NK-92 (cell line): Measurements from ENCODE around the gene GJB3.
"Not testable (repeated sequence)": the region's sequence is repeated elsewhere in the genome, so short reads cannot be mapped to it uniquely, and the experiment has no call there.

Experiments used
- DNase-seq: peaks from one replicate; lab custom pipeline; 2025; ENCODE audit not compliant: unreplicated experiment; lab: John Stamatoyannopoulos, UW

GJB3 gene

DNA sequence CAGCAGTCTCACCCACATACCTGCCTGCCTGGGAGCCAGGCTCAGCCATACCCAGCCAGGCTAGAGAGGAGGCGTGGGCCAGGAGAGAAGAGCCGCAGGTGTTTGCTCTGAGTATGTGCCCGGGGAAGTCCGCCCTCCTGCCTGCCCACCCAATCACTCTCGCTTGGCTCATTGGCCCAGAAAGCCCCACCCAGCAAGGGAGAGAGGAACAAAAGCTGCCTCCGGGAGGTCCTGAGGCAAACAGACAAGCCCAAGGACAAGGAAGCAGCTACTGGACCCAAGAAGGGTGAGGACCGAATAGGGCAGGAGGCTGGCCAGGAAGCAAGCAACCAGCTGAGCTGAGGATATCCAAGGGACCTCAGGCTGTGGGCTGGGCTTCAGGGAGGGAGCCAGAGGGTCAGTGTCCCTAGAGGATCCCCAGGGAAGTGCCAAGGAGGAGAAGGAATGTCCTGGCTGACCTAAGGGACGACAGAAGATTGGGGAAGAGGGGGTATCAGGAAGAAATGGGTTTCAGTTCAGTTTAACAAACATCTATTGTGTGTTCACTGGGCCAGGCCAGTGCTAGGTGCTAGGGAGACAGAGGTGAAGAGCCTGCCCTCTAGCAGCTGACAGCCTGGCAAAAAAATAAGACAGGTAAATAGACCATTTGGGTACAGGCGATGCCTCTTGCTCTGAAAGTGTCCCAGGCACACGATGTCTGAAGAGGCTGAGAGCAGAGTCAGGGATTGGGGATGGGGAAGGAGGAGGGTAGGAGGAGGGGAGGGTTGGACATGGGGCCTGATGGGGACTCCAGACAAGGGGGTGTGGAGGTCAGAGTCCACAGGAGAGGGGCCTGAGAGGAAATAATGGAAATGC lies 21.3 kb upstream of the GJB3 start, which contains the start of gene GJB4:
GJB4 (plus strand) TSS at position 238 of the 855 bp plus-strand sequence. CDS start 1,515 bp downstream, outside the sequence.
- DNase-seq = no peak

- no peak for DNase-seq
Observed at GRCh38 chr1:34761176-34761761, 19.7 kb upstream of the GJB3 start.

- no peak for DNase-seq
Observed at GRCh38 chr1:34761776-34762307, 19.2 kb upstream of the GJB3 start.

DNA sequence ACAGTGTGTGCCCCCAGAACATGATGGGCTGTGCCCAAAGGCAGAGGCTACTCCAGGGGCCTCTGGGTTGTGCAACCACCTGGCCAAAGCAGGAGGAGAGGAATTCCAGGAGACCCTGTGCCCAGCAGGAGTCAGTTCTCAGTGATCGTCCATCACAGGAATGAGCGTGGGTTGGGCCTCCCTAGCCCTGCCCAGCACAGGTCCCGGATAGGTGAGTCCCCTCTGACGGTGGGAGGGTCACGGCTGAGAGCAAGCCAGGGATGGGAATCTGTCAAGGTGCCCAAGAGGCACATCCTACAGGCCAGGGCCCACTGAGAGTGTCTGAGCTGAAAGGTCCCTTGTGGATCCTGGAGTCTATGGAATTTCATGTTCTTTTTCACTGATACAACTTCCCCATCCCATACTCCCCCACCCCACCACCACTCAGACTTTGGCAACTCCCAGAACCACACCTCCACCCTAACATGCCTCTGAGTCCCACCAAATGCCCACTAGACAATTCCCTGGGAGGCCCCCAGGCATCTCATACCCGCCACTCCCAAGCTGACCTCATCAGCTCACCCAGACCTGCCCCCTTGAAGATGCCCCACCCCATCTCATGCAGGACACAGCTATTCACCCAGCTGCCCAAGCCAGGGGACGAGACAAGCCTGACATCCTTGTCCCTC lies 18.4 kb upstream of the GJB3 start:
- DNase-seq = no peak

DNA sequence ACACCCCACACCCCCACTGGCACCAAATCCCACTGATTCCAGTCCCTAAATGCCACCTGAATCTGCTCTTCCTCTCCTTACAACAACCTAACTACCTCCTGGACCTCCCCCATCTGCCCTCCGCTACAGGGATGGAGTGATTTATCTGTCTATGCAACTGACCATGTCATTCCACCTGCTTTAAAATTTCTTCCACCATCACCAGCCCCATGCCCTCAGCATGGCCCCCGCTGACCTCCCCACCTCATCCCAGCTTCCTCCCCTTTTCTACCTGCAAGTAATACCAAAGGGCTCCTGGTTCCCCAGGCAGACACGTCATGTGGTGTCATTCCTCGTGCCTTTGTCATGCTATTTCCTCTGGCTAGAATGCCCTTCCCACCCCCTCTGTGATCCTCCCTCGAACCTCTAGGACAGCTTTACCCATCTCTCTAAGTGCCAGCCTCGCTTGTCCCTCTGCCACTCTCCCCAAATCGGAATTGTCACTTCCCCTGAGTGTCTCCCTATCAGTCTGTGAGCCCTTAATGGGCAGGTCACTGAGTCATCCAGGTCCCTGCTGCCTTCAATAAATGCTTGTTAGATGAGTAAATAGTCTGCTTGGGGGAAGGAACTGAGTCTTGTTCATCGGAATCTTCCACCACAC lies 17.8 kb upstream of the GJB3 start:
- no peak for DNase-seq

GRCh38 chr1:34768856-34769255 lies 12.2 kb upstream of the GJB3 start:
- no peak for DNase-seq

DNA sequence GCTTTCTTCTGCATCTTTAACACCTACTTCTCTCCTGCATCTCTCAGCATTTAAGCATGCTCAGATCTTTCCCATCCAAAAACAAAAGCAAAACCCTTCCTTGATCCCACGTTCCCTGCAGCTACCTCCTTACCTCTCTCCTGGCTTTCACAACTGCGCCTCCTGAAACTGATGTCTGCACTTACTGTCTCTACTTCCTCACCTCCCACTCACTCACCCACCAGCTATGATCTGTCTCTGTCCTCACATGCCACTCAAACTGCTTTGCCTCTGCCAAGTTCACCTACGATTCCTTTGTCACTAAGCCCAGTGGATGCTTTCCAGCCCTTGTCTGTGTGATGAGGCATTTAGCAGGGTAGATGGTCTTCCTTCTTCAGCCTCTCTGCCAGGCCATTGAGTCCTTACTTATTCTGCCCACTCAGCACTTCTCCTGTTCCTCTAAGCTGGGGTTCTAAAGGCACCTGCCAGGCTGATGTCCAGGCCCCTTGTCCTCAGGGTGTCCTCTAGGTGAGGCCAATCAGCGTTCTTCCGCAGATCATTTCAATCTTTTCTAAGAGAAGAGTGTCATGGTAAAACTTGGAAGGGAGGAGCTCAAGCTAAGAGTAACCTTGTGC lies 10.0 kb upstream of the GJB3 start:
- no peak for DNase-seq

DNA sequence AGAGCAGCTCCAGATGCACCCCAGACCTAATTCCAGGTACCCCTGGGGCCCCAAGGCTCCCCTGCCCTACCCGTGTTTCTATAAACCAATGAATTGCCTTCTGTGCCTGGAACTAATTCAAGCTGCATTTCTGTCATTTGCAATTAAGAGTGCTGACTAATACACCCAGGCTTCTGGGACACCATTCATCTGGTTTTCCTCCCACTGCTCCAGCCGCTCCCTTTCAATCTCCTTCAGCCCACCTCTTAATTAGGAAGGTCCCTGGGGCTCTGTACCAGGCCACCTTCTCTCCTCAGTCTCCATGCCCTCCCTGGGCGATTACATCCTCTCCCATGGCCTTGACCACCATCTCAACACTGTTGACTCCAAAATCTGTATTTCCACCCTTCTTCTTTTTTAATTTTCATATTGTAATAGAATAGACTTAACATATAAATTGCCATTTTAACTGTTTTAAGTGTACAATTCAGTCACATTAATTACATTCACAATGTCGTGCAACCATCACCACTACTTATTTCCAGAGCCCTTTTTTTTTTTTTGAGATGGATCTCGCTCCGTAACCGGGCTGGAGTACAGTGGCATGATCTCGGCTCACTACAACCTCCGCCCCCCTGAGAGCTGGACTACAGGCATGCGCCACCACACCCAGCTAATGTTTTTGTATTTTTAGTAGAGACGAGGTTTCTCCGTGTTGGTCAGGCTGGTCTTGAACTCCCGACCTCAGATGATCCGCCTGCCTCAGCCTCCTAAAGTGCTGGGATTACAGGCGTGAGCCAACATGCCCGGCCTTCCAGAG lies 9.2 kb upstream of the GJB3 start:
- no peak for DNase-seq

- not testable (repeated sequence) for DNase-seq
Observed at GRCh38 chr1:34773114-34773513, 7.9 kb upstream of the GJB3 start.

DNA sequence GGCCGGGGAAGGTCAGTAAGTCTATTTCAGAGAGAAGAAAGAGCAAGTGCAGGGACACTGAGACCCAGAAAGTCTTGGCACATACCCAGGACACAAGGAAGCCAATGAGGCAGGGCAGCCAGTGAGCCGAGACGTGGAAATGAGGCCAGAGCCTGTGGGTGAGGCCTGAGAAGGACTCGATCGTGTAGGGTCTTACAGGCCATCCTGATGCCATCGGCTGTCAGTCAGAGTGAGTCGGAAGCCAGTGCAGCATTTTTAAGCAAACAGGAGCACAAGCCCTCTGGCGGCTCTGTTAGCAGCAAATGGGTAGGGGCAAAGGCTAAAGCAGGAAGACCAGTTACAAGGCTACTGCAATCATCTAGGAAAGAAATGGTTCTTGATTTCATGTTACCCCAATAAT lies 6.1 kb upstream of the GJB3 start:
- DNase-seq = no peak

GRCh38 chr1:34776911-34777310 lies 4.1 kb upstream of the GJB3 start:
- DNase-seq = no peak

- no peak for DNase-seq
Observed at GRCh38 chr1:34777519-34778321, 3.3 kb upstream of the GJB3 start.

- DNase-seq = no peak
Observed at GRCh38 chr1:34778381-34778780, 2.6 kb upstream of the GJB3 start.

GRCh38 chr1:34779005-34779404 lies 2.0 kb upstream of the GJB3 start:
- no peak for DNase-seq

- DNase-seq = no peak
Observed at GRCh38 chr1:34779526-34779925, 1.5 kb upstream of the GJB3 start.

DNA sequence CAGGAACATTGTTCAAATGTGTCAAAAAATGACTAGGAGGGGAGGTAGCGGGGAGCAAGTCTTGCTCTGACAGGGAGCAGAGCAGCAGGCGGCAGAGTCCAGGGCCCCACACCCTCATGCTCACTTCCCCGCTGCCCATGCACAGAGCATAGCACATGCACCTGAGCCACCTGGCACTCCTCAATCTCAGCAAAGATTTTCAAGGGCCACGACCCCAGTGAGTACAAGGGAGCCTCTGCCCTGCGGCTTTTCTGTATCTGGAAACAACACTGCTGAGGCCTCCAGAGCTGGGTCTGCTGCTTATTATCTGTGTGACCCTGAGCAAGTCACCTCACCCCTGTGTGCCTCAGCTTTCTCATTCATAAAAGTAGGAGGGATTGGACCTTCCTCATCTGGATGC lies 1.1 kb upstream of the GJB3 start:
- no peak for DNase-seq

DNA sequence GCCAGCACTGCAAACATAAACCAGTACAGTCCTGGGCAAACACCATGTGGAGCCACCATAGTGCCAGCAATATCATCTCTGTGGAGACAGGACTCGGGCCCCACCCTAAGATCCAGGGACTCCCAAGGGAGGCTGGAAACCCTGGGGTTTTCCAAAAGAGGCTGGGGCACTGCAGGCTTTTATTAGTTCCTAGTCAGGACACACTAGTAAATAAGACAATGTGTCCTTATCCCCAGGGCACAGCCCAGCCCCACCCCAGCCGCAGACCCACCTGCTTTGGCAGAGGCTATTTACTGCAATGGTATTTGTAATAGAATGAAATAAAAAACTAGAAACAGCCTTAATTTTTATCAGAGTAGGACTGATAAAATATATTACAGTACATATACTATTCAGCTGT lies 486 bp upstream of the GJB3 start:
- DNase-seq = no peak

- no peak for DNase-seq
Observed at GRCh38 chr1:34781844-34782391, 904 bp downstream of the GJB3 start.

DNA sequence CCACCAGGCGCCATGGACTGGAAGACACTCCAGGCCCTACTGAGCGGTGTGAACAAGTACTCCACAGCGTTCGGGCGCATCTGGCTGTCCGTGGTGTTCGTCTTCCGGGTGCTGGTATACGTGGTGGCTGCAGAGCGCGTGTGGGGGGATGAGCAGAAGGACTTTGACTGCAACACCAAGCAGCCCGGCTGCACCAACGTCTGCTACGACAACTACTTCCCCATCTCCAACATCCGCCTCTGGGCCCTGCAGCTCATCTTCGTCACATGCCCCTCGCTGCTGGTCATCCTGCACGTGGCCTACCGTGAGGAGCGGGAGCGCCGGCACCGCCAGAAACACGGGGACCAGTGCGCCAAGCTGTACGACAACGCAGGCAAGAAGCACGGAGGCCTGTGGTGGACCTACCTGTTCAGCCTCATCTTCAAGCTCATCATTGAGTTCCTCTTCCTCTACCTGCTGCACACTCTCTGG lies 3.8 kb downstream of the GJB3 start:
- no peak for DNase-seq
